Smooth muscle cell (in vitro differentiated cells): ENCODE measurements around the gene BLNK. TPM values are rescaled to one million over a fixed set of nuclear protein-coding genes. Genes with fewer than 3 reads are reported as not detected.

Source experiments
- polyA plus RNA-seq: library from polyadenylated mRNA; unstranded; fragments of >200 nt; fragmentation: Nextera tagmentation; extraction: Ambion mirVana; gene quantifications from 2 replicates; pipeline ENCODE4 v1.2.1, GENCODE V29; 2016
- total RNA-seq: library from RNA; depleted of rRNA; stranded (reverse); fragments of >200 nt; gene quantifications from 2 replicates; pipeline ENCODE4 v1.2.3, GENCODE V29; 2014

The BLNK gene
- total and polyA plus RNA-seq, 2 experiments from 2014 or later: 1.3 to 6.1 TPM

Other genes starting within 250 kb of the BLNK start
- gene CCNJ, start 228.0 kb downstream of the BLNK start, total RNA-seq: 8.8 and 13.2 TPM in 2 replicates
- 5.2 and 5.4 TPM in 2 replicates for gene CCNJ, start 228.0 kb downstream of the BLNK start, polyA plus RNA-seq
- gene ZNF518A, start 141.3 kb downstream of the BLNK start, total RNA-seq: 26.9 and 32.4 TPM in 2 replicates
- 9.0 and 11.9 TPM in 2 replicates for gene ZNF518A, start 141.3 kb downstream of the BLNK start, polyA plus RNA-seq
- gene DNTT, start 32.9 kb upstream of the BLNK start, total RNA-seq: not detected in 2 replicates
- not detected in 2 replicates for gene DNTT, start 32.9 kb upstream of the BLNK start, polyA plus RNA-seq
- not detected in 2 replicates for gene OPALIN, start 87.4 kb upstream of the BLNK start, total RNA-seq
- gene OPALIN, start 87.4 kb upstream of the BLNK start, polyA plus RNA-seq: not detected in 2 replicates
- 0.18 and 0.45 TPM in 2 replicates for gene TLL2, start 242.4 kb upstream of the BLNK start, total RNA-seq
- gene TLL2, start 242.4 kb upstream of the BLNK start, polyA plus RNA-seq: 0.04 TPM in 1 of 2 replicates, not detected in the other